Activated CD8-positive, alpha-beta memory T cell treated with anti-CD3 and anti-CD28 coated beads, Interleukin-2, amount 50 U/mL, for 1 hour (primary cell): ENCODE results near the gene NT5C3B.
"Not testable (repeated sequence)": the region's sequence is repeated elsewhere in the genome, so short reads cannot be mapped to it uniquely, and the experiment has no call there.

ENCODE experiments used
- DNase-seq: peaks from one replicate; pipeline ENCODE4 v3.0.0-alpha.2; 2020; ENCODE audit errors: extremely low read depth

Gene NT5C3B

DNA sequence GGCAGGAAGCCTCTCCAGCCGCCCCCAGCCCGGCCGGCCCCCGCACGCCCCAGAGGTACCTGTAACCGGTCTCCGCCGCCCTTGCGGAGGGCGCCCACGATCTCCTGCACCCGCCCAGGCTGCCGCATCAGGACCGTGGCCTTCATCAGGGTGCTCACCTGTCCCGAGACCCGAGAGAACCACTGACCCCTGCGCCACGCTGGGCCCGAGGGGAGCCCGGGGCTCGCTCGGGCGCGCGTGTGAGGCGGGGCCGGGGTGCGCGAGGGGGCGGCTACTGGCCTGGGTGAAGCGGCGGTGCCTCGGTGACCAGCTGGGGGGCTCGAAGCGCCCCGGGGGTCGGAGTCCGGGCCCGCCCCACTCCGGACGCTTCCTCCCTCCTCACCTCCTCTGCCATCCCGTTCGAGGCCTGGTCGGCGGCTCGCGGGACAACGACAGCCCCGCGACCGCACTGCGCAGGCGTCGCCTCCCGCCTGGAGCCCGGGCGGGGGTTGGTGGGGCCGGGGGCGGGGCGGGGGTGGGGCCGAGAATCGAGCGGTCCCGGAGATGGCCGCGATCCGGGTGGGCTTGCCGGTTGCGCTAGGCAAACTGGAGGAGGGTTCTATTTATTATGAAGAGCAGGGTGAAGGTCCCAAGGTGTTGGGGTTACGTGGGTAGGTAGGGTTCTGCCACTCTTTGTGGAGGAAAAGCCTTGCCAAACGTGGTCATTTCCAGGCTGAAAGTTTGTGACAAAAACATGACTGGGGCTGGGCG lies at the start of gene NT5C3B:
NT5C3B (minus strand) TSS at position 433 of the 750 bp plus-strand sequence; CDS start at position 394, 39 bp downstream.
- peak; percentile 11 for DNase-seq

DNA sequence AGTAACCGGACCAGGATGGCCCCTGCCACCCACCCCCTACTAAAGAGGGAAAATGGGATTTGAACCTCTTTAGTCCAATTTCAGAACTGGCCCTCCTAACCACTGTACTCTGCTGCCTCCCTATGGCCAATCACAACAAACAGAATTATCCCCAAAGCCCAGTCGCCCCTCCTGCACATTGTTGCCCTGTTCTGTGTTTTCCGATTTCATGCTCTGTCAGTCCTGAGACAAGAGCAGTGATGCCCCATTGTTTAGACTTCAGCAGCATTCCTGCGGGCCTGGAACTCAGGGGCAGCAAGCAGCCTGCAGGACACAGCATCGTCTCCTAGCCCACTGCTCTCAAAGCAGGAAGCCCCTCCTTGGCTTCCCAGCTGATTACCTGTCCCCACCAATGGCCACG lies 49.7 kb upstream of the NT5C3B start:
- DNase-seq = no peak

DNA sequence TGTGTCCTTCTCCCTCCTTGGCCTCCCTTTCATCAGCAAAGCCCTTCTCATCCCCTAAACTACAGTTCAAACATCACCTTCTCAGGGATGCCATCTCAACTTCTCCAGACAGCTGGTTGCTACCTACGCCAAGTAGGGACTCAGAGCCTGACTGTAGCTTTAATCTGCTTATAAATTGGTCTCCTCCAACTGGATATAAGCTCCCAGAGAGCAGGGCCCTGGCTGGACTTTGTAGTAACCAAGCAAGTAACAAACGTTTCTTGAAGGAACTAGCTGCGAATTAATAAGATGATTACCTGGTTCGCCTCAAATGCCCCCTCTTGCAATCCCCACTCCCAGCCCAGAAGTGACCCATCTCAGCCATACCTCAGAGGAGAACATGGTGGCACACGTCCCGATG lies 46.7 kb upstream of the NT5C3B start:
- DNase-seq = no peak

DNA sequence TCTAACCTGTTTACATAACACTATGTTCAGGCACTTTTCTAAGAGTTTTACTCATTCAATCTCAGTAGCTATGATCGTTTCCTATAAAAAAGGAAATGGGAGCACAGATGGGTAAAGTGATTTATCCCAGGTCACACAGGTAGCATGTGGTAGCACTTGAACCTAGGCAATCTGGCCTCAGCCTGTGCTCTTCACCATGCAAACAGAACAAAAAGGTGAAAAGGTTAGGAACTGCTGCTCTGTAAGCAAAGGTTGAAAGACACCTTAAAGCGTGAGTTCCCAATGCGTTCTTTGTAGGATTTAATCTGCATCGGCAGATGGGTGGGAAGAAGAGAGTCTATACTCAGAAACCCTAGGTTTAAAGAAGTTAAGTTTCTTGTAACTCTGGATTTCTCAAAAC lies 44.1 kb upstream of the NT5C3B start:
- no peak for DNase-seq

DNA sequence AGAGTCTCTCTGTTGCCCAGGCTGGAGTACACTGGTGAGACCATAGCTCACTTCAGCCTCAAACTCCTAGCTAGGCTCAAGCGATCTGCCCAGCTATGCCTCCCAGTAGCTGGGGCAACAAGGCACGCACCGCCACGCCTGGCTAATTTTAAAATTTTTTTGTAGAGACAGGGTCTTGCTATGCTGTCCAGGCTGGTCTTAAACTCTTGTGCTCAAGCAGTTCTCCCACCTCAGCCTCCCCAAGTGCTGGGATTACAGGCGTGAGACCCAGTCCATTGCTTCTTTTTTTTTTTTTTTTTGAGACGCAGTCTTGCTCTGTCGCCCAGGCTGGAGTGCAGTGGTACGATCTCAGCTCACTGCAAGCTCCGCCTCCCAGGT lies 38.2 kb upstream of the NT5C3B start:
- not testable (repeated sequence) for DNase-seq

DNA sequence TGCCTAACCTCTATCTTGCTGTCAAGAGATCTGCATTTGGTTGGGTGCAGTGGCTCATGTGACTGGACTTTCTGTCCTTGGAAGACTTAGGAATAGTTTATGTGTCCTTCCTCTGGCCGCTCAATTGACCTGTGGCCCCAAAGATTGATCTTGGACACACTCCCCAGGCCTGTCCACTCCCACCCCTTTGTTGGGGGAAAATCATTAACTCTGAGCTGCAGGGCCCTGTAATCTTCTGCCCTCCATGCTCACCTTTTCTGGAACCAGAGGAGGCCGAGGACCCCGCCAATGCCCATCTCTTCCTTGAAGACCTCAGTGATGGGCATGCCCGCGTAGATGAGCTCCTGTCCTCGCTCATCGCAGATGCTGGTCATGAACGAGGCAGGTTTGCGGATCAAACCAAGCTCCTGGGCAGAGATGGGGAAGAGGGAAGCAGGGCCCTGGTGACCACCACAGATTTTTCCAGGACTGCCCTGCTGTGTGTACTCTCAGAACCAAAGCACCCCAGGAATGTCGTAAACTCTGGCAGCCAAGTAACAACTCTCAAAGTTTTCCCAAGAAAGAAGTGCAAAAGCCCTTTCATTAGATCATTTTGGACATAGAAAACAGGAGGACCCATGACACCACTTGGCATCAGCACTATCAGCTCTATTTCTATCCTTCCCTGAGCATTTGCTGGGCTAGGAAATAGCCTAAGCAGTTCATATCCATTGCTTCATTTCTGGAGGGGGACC lies 37.7 kb upstream of the NT5C3B start:
- no peak for DNase-seq

DNA sequence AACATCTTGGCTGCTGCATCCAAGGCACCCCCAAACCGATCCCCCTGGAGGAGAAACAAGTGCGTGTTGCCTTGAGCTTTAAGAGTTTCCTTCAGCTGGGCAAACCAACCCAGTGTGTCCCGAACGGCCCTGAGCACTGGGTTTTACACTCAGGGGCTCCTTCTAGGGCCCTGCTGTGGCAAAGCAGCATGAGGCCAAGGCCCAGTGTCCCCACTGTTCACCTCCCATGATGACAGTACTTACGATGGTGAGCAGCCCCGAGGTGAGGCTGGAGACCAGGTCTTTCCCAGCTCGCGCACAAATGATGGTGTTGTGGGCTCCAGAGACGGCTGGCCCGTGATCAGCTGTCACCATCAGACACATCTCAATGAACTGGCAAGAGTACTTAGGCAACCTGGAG lies 35.8 kb upstream of the NT5C3B start:
- DNase-seq = no peak

DNA sequence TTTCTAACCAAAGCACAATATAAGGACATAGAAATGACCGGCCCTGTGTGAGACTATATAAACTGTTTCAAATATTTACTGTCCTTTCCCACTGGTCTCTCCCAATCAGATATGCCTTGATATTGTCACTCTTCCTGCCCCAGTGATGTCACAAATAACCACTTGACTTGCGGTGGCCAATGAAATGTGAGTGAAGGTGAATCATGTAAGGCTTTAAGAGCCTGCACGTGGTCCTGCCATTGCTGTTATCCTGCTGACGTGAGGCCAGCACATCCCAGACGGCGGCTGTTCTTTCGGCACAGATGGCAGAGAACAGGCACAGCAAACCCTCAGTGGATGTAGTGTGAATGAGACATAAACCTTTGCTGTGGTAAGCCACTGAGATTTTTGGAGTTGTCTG lies 34.6 kb upstream of the NT5C3B start:
- no peak for DNase-seq

DNA sequence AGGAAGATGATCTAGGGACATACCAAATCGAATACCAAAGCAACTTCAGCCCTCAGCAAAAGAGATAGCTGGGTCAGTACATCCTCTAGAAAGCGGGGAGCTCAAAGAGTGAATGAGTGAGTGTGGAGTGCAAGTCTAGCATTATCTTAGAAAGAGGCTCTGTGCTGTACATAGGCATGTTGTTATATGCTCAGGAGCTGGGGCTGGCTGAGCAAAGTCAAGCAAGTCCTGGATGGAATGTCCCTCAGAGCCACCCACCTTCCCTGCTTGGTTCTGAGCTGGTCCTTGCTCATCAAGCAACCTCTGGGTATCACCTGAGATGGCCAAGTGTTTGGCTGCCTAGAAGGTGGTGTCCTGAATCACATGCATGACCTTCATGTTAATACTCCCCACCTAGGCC lies 34.1 kb upstream of the NT5C3B start:
- DNase-seq = no peak

DNA sequence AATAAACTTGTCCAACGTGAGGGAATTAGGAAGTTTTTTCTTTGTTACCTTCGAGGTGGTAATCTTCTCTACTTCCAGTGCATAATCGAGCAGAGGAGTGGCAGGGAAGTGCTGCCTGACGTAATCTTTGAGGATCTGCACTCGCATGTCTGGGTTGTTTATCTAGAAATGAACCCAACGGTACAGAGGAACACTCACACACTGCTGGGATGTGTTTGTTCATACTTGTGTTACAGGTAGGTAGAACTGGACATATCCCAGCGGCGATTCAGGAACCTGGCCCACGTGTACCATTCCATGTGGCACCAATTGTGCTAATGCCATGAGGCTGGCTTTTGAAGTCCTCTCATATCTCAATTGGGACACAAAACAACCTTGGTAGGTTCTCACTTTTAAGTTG lies 33.4 kb upstream of the NT5C3B start:
- DNase-seq = no peak

DNA sequence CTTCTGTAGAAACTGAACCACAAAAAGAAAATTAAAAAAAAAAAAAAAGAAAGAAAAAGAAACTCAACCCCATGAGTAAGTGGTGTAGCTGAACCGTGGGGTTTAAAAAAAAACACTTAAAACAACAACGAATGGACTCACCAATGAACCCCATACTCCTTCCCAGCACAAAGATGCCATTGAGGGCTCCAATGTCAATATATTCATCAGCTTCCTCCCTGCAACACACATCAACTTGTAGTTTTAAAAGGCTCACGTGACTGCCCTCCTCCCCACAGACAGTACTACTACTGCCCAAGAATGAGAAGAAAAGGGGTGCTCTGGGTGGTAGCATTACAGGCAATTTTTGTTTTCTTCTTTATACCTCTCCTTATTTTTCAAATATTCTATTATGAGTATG lies 32.5 kb upstream of the NT5C3B start:
- no peak for DNase-seq

DNA sequence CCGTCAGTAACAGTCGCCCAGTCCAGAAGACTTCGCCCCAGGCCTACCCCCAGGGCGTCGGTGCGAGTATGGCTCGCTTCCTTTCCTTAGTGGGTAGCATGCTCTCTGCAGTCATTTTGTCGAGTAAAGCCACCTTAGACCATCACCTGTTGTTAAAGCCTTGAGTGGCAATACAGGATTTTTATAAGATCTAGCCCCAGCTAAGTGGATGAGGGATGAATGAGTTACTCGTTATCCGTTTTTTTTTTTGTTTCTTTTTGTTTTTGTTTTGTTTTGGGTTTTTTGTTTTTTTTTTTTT lies 29.5 kb upstream of the NT5C3B start:
- no peak for DNase-seq

DNA sequence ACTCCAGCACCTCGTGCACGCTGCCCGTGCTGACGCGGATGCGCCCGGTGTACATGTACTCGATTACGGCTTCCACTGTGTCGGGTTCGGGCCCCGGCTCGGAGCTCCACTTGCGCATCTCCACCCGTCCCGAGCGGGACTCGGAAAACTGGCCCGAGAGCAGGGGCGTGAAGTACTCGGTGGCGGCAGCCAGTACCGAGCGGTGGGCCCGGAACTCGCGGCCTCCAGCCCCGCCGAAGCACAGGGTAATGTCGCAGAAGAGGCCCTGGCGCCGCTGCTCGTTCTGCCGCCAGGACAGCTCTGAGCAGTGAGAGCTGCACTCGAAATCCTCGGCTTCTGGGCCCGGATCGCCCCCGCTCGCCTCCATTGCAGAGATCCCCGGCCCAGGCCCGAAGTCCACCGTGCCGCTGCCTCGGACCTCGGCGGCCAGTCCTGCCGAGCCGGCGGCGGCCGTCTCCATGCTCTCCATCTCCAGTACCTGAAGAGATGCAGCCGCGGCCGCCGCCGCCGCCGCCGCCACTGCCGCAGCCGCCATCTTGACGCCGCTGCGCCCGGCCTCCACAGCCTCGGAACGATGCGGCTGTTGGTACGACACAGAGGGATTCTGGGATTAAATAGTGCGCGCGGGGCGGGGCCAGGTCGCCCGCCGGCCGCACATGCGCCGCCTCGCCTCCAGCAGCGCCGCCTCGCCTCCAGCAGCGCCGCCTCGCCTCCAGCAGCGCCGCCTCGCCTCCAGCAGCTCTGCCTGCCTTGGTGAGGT lies 29.0 kb upstream of the NT5C3B start, which contains the start of gene KLHL11:
KLHL11 (minus strand) TSS at position 588 of the 760 bp plus-strand sequence; CDS start at position 535, 53 bp downstream.
- peak; percentile 62 for DNase-seq

DNA sequence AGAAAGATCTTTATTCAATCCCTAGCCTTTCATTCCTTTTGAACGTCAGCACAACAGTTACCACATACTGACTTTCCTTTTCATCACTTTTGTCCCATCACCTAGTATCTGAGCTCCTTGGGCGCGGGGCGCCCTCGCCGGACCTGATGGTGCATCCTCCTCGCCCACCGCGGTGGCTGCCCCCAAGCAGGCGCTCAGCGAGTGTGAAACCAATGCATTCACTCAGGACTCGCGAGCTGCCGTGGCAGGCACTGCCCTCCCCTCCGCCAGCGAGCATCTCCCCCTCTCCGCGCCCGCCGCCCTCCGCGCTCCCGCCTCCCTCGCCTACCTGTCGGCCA lies 28.4 kb upstream of the NT5C3B start:
- DNase-seq = no peak

DNA sequence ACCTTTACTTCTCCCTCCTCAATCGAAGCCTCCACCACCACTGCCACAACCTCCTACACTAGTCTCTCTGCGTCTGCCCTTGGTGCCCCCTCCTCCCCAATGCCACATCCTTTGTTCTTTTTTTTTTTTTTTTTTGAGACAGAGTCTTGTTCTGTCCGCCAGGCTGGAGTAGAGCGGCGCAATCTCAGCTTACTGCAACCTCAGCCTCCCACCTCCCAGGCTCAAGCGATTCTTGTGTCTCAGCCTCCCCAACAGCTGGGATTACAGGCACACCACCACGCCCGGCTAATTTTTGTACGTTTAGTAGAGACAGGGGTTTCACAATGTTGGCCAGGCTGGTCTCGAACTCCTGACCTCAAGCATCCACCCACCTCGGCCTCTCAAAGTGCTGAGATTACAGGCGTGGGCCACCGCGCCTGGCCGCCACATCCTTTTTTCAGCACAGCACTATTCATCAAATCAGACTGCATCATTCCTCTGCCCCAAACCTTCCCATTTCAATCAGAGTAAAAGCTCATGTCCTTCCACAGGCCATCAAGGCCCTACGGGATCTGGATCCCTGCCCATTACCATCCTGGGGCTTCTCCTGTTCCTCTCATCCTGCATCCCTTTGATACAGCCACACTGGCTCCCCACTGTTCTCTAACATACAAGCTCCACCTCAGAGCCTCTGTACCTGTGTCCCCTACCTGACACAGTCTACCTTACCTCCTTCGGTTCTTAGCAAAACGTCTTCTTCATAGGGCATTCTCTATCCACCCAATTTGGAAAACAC lies 27.2 kb upstream of the NT5C3B start:
- DNase-seq = no peak

DNA sequence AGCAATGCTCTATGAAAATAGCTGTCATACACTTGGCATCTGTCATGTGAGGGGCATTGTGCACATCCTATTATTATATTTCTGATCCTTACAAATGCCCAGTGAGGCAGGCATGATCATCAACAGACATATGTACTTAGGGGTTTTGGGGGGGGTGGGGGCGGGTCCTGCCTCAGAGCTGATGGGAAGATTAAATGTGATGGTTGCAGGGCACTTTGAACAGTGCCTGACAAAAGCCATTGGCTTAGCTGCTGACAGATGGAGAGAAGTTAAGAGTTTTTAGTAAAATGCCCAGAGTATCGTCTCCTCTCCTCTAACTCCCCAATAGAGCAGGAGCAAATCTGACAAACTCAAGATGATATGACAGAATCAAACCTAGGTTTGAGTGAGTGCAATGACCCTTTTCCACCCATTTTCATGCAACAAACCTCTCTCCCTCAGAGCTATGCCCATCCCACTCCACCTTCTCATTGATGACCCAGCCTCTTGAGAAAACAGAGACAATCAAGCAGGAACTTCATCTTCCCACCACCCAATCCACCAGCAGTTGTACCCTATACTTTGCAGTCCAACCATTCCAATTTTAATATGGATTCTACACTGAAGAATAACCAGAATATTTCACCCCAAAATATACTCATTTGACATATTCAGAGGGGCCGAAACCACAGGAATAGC lies 24.4 kb upstream of the NT5C3B start:
- DNase-seq = no peak

DNA sequence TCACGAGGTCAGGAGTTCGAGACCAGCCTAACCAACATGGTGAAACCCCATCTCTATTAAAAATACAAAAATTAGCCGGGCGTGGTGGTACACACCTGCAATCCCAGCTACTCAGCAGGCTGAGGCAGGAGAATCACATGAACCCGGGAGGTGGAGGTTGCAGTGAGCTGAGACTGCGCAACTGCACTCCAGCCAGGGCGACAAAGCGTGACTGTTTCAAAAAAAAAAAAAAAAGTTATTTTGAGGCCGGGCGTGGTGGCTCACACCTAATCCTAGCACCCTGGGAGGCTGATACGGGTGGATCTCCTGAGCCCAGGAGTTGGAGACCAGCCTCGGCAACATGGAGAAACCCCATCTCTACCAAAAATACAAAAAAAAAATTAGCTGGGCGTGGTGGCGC lies 15.3 kb upstream of the NT5C3B start:
- DNase-seq = not testable (repeated sequence)

DNA sequence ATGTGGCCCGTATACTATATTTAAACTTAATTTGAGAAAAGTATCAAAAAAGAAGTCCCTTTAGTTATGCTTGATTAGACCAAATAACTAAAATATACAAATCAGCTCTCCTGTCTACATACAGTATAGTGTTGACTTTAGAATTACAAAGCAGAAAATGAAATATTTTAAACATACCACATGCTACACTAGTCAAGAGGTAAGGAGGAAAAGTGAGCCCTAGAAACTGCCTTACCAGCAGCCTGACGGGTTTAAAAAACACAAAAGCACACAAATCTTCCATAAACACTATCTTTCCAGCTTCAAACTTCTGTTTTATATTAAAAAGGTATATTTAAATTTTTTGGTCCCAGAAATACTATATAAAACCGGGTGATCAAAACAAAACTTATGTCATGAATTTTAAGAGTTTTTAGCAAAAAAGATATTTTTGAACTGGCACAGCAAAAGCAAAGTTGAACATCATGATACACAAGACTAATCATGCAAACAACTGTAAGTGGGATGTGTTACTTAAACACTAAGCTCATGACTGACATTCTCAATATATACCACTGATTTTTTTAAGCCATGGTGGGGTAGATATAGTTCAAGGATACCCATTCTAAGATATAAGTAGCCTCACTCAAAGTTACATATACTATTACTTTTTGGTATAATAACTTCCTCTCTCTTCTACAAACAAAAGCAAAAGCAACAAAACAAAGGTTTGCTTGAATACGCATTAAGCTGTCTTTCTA lies 13.4 kb upstream of the NT5C3B start:
- DNase-seq = no peak

DNA sequence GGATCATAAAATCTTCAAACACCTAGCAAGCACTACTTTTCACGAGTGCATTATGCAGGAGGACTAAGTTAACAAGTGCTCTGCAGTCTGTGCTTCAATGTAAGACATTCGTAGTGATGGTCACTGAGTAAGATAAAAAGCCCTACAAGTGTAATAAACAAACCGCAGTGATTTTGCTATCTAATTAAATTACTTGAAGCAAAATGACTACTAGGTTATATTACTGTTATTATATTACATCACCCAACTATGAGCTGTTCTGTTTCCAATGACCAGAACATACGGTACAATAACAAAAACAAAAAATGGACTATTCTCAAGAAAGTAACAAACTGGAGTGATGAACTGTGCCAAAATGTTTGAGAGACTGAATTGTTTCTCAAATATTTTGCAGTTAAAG lies 12.8 kb upstream of the NT5C3B start:
- no peak for DNase-seq

DNA sequence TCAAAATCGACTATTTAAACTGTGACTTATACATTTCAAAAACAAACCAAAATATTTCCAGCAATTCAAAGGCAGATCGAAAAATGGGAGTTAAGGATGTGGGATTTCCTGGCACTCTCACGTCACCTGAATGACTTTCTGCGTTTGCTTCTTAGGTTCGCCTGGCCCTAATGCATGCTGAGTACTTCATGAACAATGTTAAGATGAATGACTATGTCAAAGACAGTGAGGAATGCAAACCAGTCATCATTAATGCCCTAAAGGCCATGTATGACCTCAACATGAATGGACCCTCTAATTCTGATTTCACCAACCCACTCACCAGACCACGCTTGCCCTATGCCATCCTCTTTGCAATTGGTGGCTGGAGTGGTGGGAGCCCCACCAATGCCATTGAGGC lies 8.9 kb upstream of the NT5C3B start:
- DNase-seq = no peak

DNA sequence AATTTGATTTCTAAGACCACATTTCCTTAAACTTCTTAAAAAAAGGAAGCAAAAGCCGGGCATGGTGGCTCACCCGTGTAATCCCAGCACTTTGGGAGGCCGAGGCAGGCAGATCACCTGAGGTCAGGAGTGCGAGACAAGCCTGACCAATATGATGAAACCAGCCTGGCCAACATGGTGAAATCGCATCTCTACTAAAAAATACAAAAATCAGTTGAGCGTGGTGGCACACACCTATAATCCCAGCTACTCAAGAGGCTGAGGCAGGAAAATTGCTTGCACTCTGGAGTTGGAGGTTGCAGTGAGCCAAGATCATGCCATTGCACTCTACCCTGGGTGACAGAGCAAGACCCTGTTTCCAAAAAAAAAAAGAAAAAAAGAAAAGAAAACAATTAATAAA lies 4.7 kb upstream of the NT5C3B start:
- DNase-seq = not testable (repeated sequence)
